ENCODE results near the gene SLC4A3. TPM values are rescaled to one million over a fixed set of nuclear protein-coding genes. Genes with fewer than 3 reads are reported as not detected.

Gene SLC4A3
- total RNA-seq, 3 donors from 2014 or later (not counting 1 experiment from before 2014, with no cell fraction given): 0.15 to 0.45 TPM; not detected in 1

DNA sequence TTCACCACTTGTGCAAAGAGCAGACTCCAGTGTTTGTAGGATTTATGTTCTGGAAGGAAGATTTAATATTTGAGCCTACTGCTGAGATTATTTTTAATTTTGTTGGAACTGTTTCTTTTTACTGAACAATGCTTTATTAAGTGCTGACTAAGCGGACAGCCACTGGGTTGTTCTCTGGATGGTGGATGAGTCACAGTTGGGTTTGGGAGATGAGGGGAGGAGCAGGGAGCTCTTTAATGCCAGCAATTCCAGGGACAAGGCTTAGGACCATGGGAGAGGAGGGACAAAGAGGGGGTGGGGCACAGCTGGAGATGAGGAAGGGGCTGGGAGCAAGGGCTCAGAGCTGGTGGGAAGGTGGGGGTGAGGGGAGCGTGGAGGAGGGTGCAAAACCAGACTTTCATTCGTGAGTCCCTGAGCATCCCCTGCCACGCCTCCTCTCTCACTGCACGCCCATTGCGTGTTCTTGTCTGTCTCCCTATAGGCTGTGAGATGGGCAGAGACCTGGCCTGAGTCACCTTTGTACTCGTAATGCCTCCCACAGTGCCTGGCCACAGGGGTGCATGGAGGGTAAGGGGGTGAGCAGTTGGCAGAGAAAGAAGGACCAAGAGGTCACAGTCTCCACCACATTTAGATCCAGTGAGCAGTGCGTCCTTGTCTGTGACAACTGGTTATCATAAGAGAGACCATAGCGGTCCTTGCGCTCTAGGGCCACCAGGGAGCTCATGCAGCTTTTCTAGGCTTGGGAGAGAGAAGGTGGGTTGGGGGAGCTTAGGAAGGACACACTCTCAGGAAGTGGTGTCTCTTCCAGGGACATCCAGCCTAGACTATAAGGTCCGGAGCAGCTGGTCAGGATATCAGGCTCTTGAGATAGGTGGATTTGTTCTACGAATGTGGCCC lies 18.4 kb downstream of the SLC4A3 start:
- Mint-ChIP-seq H3K27ac (no peak overlapping the region), H3K4me3 (no peak overlapping the region), H3K9me3 (no peaks in the 10 kb centered on the region), H3K4me1 (peaks cover 0 to 8% of the 10 kb centered on the region in 2 donors), H3K27me3 (ENCODE audit: low read depth in 2 of 2) (peaks cover 6 to 15% of the 10 kb centered on the region in 2 donors), H3K36me3 (no peaks in the 10 kb centered on the region)
- no peak for DNase-seq
- Histone ChIP-seq H3K36me3 (ENCODE audit: control insufficient read depth, insufficient read depth, low read length) (no peaks in the 10 kb centered on the region), H3K4me1 (ENCODE audit: control insufficient read depth, insufficient read depth, low read length) (peaks cover 9% of the 10 kb centered on the region), H3K9me3 (ENCODE audit: control insufficient read depth, insufficient read depth, low read length) (no peaks in the 10 kb centered on the region), H3K27ac (ENCODE audit: low read length) (no peak overlapping the region), H3K4me3 (ENCODE audit: low read length) (no peak overlapping the region), H3K27me3 (ENCODE audit: control insufficient read depth, insufficient read depth, low read length) (peaks cover 6% of the 10 kb centered on the region)
- intact Hi-C loops (cut with micrococcal nuclease): no loop called here
- WGBS (ENCODE audit: insufficient coverage): 89% methylated on average over 11 of the region's 12 CpGs
- TF ChIP-seq CTCF (IDR thresholded peaks at IDR 0.05): no peak
- ATAC-seq: no peak

GRCh38 chr2:219648176-219648575 lies 20.7 kb downstream of the SLC4A3 start:
- H3K27me3 ChIP-seq (ENCODE audit: control insufficient read depth, insufficient read depth, low read length): peaks cover 3% of the 10 kb centered on the region
- intact Hi-C loops (cut with micrococcal nuclease): no loop called here
- H3K27ac ChIP-seq (ENCODE audit: low read length): no peak overlapping the region
- H3K9me3 ChIP-seq (ENCODE audit: control insufficient read depth, insufficient read depth, low read length): no peaks in the 10 kb centered on the region
- WGBS (ENCODE audit: insufficient coverage): 100% methylated on average over 1 of the region's 2 CpGs
- no peaks in the 10 kb centered on the region for H3K36me3 ChIP-seq (ENCODE audit: control insufficient read depth, insufficient read depth, low read length)
- H3K4me3 Mint-ChIP-seq: no peak overlapping the region
- no peaks in the 10 kb centered on the region for H3K9me3 Mint-ChIP-seq
- H3K36me3 Mint-ChIP-seq: no peaks in the 10 kb centered on the region
- H3K4me1 ChIP-seq (ENCODE audit: control insufficient read depth, insufficient read depth, low read length): no peaks in the 10 kb centered on the region
- TF ChIP-seq CTCF (IDR thresholded peaks at IDR 0.05): no peak
- ATAC-seq (no peak), DNase-seq (no peak)
- H3K4me1 Mint-ChIP-seq: no peaks in the 10 kb centered on the region
- no peak overlapping the region for H3K27ac Mint-ChIP-seq
- H3K27me3 Mint-ChIP-seq (ENCODE audit: low read depth in 2 of 2): peaks cover 17 to 28% of the 10 kb centered on the region in 2 donors
- H3K4me3 ChIP-seq (ENCODE audit: low read length): no peak overlapping the region

DNA sequence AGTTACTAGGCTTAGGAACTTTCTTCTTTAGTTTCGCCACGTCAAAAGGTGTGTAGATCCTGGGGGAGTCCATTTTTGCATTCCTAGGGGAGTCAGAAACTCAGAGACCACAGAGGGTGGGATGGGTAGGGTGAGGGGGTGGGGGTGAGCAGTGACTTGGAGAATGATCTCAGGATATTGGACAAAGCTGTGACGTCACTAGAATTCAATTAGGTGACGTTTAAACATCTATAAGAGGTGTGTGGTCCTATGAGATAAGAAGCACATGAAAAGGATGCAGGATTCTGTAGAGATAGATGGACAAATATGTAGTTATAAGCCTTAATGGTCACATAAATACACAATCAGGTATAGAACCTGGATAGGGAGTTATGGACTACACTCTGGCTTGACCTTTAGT lies 21.5 kb downstream of the SLC4A3 start:
- Histone ChIP-seq H3K27ac (ENCODE audit: low read length) (no peak overlapping the region), H3K9me3 (ENCODE audit: control insufficient read depth, insufficient read depth, low read length) (no peaks in the 10 kb centered on the region), H3K4me3 (ENCODE audit: low read length) (no peak overlapping the region), H3K4me1 (ENCODE audit: control insufficient read depth, insufficient read depth, low read length) (no peaks in the 10 kb centered on the region), H3K27me3 (ENCODE audit: control insufficient read depth, insufficient read depth, low read length) (peaks cover 3% of the 10 kb centered on the region), H3K36me3 (ENCODE audit: control insufficient read depth, insufficient read depth, low read length) (no peaks in the 10 kb centered on the region)
- no peak for TF ChIP-seq CTCF (IDR thresholded peaks at IDR 0.05)
- DNase-seq: no peak
- Mint-ChIP-seq H3K4me1 (no peaks in the 10 kb centered on the region), H3K4me3 (no peak overlapping the region), H3K27me3 (ENCODE audit: low read depth in 2 of 2) (peaks cover 21 to 29% of the 10 kb centered on the region in 2 donors), H3K27ac (no peak overlapping the region), H3K9me3 (no peaks in the 10 kb centered on the region), H3K36me3 (no peaks in the 10 kb centered on the region)
- intact Hi-C loops (cut with micrococcal nuclease): no loop called here
- ATAC-seq: no peak
- 71% methylated on average over 4 of the region's 4 CpGs for WGBS (ENCODE audit: insufficient coverage)

Data from natural killer cell (primary cell).